Measurements from ENCODE around the gene SBF2.

SBF2 gene

DNA sequence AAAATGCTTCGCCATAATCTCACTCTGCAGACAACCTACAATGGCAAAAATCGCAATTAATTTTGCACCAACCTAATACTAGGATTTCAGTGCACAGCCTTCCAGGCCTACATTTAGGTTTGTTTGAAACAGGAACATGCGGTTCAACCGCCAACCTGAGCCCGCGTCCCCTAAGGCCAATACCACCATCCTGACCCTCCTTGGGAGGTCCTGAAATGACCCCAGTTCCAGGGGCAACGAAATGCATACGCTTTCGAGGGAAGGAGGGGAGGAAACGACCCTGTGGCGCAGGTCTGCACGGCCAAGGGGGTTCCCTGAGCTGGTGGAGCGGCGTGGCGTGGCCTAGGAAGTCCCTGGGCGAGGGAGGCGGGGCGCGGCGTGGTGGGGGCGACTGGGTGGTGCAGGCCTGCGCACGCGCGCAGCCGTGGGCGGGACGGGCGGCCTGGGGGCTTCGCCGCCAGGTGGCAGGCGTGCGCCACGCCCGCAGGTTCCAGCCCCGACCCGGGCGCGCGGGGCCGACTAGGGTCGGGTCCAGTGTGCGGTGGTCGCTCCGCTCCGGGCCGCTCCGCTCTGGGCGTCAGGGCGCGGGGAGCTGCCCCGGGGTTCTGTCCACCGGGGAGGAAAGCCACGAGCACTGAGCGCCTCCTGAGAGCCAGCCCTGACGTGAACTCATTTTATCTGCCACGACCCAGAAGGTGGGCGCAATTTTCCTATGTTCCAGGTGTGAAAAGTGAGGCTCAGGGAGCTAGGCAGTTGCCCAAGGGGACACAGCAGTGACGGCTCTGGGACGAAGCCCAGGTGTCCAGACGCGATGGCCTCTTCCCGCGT lies 536.0 kb downstream of the SBF2 start:
- peak overlapping the region; percentile 56 for H3K4me3 ChIP-seq (replicated peaks; ENCODE audit: insufficient read depth, low read length)
- peak; percentile 76 to 92 for DNase-seq (ENCODE audit: low read depth in 1 of 2, low spot score in 1 of 2)

GRCh38 chr11:9756878-9757277 lies 537.1 kb downstream of the SBF2 start:
- no peak for DNase-seq (ENCODE audit: low read depth in 1 of 2, low spot score in 1 of 2)
- TF ChIP-seq POLR2AphosphoS5 (IDR thresholded peaks at IDR 0.05; ENCODE audit: low read depth), result no peak
- no peak for TF ChIP-seq GABPA (IDR thresholded peaks at IDR 0.05; ENCODE audit: low read depth)
- no peak for TF ChIP-seq CTCF (IDR thresholded peaks at IDR 0.05; ENCODE audit: insufficient read depth, low read length)
- TF ChIP-seq, protein P1, sequence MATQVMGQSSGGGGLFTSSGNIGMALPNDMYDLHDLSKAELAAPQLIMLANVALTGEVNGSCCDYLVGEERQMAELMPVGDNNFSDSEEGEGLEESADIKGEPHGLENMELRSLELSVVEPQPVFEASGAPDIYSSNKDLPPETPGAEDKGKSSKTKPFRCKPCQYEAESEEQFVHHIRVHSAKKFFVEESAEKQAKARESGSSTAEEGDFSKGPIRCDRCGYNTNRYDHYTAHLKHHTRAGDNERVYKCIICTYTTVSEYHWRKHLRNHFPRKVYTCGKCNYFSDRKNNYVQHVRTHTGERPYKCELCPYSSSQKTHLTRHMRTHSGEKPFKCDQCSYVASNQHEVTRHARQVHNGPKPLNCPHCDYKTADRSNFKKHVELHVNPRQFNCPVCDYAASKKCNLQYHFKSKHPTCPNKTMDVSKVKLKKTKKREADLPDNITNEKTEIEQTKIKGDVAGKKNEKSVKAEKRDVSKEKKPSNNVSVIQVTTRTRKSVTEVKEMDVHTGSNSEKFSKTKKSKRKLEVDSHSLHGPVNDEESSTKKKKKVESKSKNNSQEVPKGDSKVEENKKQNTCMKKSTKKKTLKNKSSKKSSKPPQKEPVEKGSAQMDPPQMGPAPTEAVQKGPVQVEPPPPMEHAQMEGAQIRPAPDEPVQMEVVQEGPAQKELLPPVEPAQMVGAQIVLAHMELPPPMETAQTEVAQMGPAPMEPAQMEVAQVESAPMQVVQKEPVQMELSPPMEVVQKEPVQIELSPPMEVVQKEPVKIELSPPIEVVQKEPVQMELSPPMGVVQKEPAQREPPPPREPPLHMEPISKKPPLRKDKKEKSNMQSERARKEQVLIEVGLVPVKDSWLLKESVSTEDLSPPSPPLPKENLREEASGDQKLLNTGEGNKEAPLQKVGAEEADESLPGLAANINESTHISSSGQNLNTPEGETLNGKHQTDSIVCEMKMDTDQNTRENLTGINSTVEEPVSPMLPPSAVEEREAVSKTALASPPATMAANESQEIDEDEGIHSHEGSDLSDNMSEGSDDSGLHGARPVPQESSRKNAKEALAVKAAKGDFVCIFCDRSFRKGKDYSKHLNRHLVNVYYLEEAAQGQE (IDR thresholded peaks at IDR 0.05; ENCODE audit: insufficient replicate concordance, low read depth), result no peak
- TF ChIP-seq SPI1 (IDR thresholded peaks at IDR 0.05; ENCODE audit: borderline replicate concordance, low read depth), result no peak
- H3K27me3 ChIP-seq (ENCODE audit: insufficient read depth, poor library complexity, severe bottlenecking), result no peaks in the 10 kb centered on the region
- peak overlapping the region; percentile 95 for H3K27ac ChIP-seq (replicated peaks)
- no peak overlapping the region for H3K4me3 ChIP-seq (replicated peaks; ENCODE audit: insufficient read depth, low read length)

More for the DNA sequence above, 536.0 kb downstream of the SBF2 start:
- TF ChIP-seq, protein P1 (IDR thresholded peaks at IDR 0.05; ENCODE audit: insufficient replicate concordance, low read depth), result no peak
- peak; percentile 36 for TF ChIP-seq CTCF (IDR thresholded peaks at IDR 0.05; ENCODE audit: insufficient read depth, low read length)
- TF ChIP-seq SPI1 (IDR thresholded peaks at IDR 0.05; ENCODE audit: borderline replicate concordance, low read depth), result no peak
- peak; percentile 88 for TF ChIP-seq POLR2AphosphoS5 (IDR thresholded peaks at IDR 0.05; ENCODE audit: low read depth)
- TF ChIP-seq GABPA (IDR thresholded peaks at IDR 0.05; ENCODE audit: low read depth), result no peak
- peak overlapping the region; percentile 95 for H3K27ac ChIP-seq (replicated peaks)
- H3K27me3 ChIP-seq (ENCODE audit: insufficient read depth, poor library complexity, severe bottlenecking), result no peaks in the 10 kb centered on the region

DNA sequence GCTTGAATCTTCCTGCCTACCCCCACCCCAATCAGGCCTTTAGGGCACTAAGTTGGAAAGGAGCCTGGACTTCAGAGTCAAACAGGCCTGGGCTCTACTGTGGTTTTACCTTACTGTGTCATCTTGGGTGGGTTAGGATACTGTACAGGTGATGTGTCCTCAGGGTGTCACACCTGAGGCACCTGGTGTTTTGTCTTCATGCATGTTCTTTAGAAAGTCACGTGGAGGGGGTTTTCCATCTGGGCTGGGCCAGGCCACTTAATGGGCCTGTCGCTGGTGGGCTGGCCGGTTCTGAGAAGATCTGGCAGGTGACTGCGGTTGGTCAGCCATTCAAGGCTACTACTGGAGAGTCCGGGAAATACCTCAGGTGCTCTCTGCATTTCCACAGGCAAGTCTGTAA lies 537.6 kb downstream of the SBF2 start:
- no peak overlapping the region for H3K27ac ChIP-seq (replicated peaks)
- H3K4me3 ChIP-seq (replicated peaks; ENCODE audit: insufficient read depth, low read length), result no peak overlapping the region

More for the DNA sequence above, 537.6 kb downstream of the SBF2 start:
- TF ChIP-seq POLR2AphosphoS5 (IDR thresholded peaks at IDR 0.05; ENCODE audit: low read depth) (no peak), CTCF (IDR thresholded peaks at IDR 0.05; ENCODE audit: insufficient read depth, low read length) (no peak)
- TF ChIP-seq, protein P1 (IDR thresholded peaks at IDR 0.05; ENCODE audit: insufficient replicate concordance, low read depth), result no peak
- no peaks in the 10 kb centered on the region for H3K27me3 ChIP-seq (ENCODE audit: insufficient read depth, poor library complexity, severe bottlenecking)
- DNase-seq (ENCODE audit: low read depth in 1 of 2, low spot score in 1 of 2), result no peak
